HG03520 (cell line): ENCODE measurements around the gene FAM124A.

ENCODE experiments used
- ATAC-seq: cut with Tn5 transposase; IDR thresholded peaks from one replicate; pipeline ENCODE4 v1.9.1; 2021; ENCODE audit warnings: mild to moderate bottlenecking, moderate library complexity; ENCODE audit not compliant: unreplicated experiment

The FAM124A gene

GRCh38 chr13:51297556-51297955 lies 75.4 kb downstream of the FAM124A start:
- no peak for ATAC-seq

- ATAC-seq, result no peak
Observed at GRCh38 chr13:51298812-51299211, 76.6 kb downstream of the FAM124A start.

DNA sequence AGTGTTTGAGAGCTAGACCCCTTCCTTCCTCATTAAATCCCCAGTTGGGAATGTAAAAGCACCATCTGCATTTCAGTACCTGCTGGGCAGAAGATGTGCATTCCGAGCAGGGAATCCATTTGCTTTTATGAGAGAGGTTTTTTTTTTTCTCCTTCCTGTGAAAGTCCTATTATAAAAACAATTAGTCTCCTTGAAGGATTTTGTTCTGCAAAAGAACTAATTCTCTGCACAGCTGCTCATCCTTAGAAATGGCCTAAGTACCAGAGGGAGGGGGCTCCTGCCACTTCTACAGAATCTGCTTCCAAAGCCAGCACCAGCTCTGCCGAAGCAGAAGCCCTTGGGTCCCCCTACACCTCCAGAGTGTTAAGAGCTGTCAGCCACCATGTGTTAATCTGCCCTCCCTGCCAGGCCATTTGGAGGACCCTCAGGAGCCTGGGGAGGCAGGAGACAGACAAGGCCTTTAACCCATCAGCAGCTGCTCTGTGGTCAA lies 80.9 kb downstream of the FAM124A start:
- no peak for ATAC-seq

DNA sequence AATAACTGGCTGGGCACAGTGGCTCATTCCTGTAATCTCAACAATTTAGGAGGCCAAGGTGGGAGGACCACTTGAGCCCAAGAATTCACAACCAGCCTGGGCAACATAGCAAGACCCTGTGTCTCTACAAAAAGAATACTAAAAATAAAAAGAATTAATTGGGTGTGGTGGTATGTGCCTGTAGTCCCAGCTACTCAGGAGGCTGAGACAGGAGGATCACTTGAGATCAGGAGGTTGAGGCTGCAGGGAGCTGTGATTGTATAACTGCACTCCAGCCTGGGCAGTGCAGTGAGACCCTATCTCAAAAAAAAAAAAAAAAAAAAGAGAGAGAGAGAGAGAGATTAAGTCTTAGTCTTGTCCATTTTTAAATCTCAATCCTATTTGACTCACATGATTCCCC lies 81.7 kb downstream of the FAM124A start:
- no peak for ATAC-seq

- no peak for ATAC-seq
Observed at GRCh38 chr13:51305271-51305967, 83.2 kb downstream of the FAM124A start.

DNA sequence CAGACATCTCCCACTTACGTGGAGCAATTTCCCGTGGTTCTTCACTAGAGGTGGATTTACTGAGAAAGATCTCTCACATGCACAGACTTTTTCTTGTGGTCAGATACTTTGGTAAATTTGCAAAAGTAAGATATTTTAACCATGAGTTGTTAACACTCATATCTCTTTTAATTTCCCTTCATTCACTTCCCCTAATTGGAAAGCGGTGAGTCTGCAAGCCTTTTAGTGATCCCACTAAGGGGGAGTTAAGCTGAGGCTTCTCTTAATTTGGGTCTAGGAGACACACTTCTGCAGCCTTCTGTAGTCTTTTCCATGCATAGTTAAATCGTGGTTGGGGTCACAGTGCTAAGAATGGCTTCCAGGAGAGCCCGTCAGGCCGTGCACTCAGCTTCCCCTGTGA lies 86.6 kb downstream of the FAM124A start:
- ATAC-seq, result no peak

DNA sequence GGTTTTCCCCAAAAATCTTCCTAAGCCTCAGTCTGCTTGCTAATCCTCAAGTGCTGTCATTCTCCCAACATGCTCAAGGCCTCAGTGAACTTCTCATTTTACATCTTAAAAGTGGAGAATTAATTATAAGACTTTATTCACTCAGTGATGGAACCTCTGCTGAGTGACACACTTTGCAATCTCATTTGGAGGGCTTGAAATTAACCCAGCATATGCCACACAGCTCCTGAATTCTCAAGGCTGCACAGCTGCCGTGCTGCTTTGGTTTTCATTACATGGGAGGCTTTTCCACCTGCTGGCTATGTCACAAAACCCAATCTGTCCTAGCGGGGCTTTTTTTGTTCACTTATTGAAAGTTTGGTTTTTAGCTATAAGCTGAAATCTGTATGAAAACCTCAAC lies 89.0 kb downstream of the FAM124A start:
- ATAC-seq, result no peak

GRCh38 chr13:51311957-51312520 lies 89.8 kb downstream of the FAM124A start:
- no peak for ATAC-seq

DNA sequence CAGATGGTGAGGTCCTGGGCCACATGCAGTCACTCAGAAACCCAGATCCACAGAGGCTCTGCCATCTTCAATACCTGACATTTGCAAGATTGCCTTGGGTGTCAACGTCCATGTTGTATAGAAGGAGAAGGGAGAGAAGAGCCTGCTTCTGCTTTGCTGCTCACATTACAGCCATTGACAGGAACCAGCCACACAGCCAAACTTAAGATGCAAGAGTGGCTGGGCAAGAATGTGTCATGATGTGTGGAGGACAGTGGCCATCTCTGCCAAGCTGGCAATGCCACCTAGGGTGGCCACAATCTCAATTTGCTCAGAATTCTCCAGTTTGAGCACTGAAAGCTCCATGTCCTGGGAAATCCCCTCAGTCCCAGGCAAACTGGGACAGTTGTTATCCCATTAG lies 91.4 kb downstream of the FAM124A start:
- no peak for ATAC-seq

- no peak for ATAC-seq
Observed at GRCh38 chr13:51317262-51317661, 95.1 kb downstream of the FAM124A start.

DNA sequence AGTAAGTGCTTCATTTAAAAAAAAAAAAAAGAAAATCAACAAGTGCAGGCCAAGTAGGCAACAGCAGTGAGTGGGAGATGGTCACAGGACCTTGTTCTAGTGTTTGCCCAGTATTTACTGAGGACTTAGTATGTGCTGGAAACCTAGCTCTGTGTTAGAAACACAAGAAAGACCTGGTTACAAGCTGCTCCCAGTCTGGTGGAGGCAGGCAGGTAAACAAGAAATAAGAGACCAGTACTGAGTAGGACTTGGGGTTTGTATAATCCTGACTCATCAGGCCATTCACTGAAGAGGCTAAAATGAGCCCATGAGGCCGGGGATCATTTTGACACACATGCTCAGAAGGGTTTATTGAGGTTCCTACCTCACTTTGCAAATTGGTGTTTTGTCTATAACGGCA lies 95.8 kb downstream of the FAM124A start:
- ATAC-seq, result no peak

GRCh38 chr13:51318876-51319275 lies 96.7 kb downstream of the FAM124A start:
- no peak for ATAC-seq

DNA sequence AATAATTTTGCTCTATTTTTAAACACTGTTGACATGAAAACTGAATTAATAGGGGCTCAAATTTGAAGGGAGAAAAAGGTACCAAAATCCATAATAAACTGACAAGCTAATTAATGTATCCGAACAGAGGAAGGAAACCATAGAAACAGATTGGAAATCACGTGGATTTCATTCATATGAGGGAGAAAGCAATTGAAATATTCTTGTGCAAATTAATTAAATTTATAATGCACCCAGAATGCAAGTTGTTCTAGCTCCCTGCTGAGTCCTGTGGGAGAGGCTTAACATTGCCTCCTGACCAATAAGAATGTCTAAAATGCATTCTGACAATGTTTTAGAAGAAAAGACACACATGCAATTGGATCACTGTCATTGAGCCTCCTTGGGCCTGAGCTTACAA lies 99.6 kb downstream of the FAM124A start:
- no peak for ATAC-seq

DNA sequence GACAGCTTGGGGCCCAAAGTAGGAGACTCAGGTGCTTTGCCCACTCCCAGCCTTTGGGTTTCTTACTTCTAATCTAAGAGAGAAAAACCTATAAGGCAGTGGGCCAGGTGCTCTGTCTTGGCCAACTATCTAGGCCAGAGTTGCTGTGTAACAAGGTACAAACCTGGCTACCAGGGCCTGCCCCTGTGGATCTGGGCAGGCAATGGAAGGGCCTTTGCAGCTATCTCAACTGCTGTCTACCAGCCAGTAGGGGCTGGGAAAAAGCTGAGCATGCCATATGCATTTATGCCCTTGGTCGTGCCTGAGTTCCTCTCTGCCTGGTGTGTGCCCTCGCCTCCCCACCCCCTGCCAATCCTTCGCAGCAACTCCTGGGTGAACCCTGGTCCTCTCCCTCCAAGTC lies 100.6 kb downstream of the FAM124A start:
- no peak for ATAC-seq

- ATAC-seq, result no peak
Observed at GRCh38 chr13:51323824-51324511, 101.8 kb downstream of the FAM124A start.

DNA sequence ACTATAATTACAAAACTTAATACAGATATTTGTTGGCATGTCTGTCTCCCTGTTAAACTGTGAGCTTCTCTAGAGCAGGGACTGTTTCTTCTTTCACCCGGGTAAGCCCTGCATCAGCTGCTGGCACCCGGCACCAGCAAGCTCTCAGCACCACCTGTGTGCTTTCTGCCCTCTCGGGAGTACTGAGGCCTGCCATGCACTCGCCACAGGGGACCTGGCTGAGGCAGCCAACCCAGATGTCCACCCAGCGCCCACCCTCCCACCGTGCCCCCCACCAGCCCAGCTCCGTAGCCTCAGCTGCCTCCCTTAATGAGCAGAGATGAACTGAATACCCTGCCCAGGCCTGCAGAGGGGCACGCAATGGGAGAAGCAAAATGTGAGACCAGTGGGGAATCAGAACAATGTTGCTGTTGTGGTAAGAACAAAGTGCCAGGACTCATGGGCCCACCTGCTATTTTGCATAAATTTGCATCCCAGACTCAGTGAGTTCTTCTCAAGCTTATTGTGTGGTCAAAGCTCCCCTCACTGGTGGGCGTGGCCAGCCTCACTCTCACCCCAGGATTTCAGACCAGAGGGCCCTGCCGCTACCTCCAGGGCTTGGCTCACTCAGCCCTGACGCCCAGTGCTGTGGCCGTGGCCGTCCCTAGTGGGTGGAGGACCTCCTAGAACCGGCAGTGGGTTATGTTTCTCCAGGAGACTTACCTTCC lies 102.7 kb downstream of the FAM124A start:
- no peak for ATAC-seq

DNA sequence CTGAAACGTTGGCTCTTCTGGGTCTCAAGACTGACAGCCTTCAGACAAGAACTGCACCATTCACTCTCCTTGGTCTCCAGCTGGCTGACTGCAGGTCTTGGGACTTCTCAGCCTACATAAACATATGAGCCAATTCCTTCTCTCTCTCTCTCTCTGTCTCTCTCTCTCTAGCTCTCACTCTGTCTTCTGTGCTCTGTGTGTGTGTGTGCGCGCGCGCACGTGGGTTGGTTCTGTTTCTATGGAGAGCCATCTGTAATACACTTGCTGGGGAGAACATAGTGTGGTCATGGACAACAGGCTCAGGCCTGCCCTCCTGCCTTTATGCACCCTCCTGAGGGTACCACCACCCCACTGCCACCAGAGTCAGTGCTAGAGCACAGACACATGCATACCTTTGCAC lies 103.6 kb downstream of the FAM124A start:
- ATAC-seq, result no peak

GRCh38 chr13:51326777-51327176 lies 104.6 kb downstream of the FAM124A start:
- ATAC-seq, result no peak

- no peak for ATAC-seq
Observed at GRCh38 chr13:51327961-51328360, 105.8 kb downstream of the FAM124A start.

DNA sequence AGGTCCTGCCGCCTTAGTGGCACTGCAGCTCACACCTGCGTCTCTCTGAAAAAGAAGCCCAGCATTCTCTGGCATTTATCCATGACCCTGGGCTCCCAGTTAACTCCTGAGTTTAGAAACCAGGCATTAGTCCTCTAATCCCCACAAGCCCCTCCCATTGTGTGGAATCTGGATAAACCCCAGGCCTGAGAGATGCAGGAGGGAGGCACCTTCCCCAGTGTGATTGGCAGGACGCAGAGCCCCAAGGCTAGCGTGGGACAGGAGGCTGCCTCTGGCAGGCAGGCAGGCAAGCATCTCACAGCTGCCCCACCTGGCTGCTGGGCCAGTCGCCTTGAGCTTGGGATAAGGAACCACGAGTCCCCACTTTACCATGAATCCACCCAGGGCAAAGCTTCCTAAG lies 106.3 kb downstream of the FAM124A start:
- no peak for ATAC-seq

- ATAC-seq, result no peak
Observed at GRCh38 chr13:51329606-51330005, 107.4 kb downstream of the FAM124A start.

GRCh38 chr13:51330791-51331190 lies 108.6 kb downstream of the FAM124A start:
- ATAC-seq, result no peak
